Muscle layer of duodenum (tissue), 2 donors: Measurements from ENCODE around the gene TCF19.
"Not testable (repeated sequence)": the region's sequence is repeated elsewhere in the genome, so short reads cannot be mapped to it uniquely, and the experiment has no call there.

Source experiments
- H3K27ac ChIP-seq: one replicate; pipeline ENCODE4 v1.7.0; 2013; ENCODE audit warnings: mild to moderate bottlenecking, low read length
- H3K27me3 ChIP-seq: one replicate; pipeline ENCODE4 v1.7.0; 2013; ENCODE audit warnings: low read depth, mild to moderate bottlenecking, control low read depth, low read length
- H3K36me3 ChIP-seq, 2 donors: one replicate each; pipeline ENCODE4 v1.7.0; 2013; ENCODE audit warnings: low read length in 2 of 2, control low read depth in 1 of 2, mild to moderate bottlenecking in 1 of 2; ENCODE audit not compliant: insufficient read depth in 2 of 2, control insufficient read depth in 1 of 2
- H3K4me1 ChIP-seq, 2 donors: one replicate each; pipeline ENCODE4 v1.7.0; 2013; ENCODE audit warnings: low read length in 2 of 2, mild to moderate bottlenecking in 2 of 2, control low read depth in 1 of 2, moderate library complexity in 1 of 2; ENCODE audit not compliant: insufficient read depth in 2 of 2, control insufficient read depth in 1 of 2
- H3K4me3 ChIP-seq, 2 donors: one replicate each; pipeline ENCODE4 v1.7.0; 2013; ENCODE audit warnings: low read length in 2 of 2, low read depth in 1 of 2, mild to moderate bottlenecking in 1 of 2
- H3K9me3 ChIP-seq, 2 donors: one replicate each; pipeline ENCODE4 v1.7.0; 2013; ENCODE audit warnings: low read length in 2 of 2, control low read depth in 1 of 2, mild to moderate bottlenecking in 1 of 2; ENCODE audit not compliant: control insufficient read depth in 1 of 2
- donor health status: healthy.

Gene TCF19

GRCh38 chr6:31149827-31150447 lies 8.5 kb upstream of the TCF19 start:
- no peaks in the 10 kb centered on the region for H3K4me1 ChIP-seq
- no peak overlapping the region for H3K27ac ChIP-seq
- H3K27me3 ChIP-seq = no peaks in the 10 kb centered on the region
- peaks cover 9 to 35% of the 10 kb centered on the region in 2 donors for H3K36me3 ChIP-seq
- H3K4me3 ChIP-seq = no peak overlapping the region
- H3K9me3 ChIP-seq = no peaks in the 10 kb centered on the region

DNA sequence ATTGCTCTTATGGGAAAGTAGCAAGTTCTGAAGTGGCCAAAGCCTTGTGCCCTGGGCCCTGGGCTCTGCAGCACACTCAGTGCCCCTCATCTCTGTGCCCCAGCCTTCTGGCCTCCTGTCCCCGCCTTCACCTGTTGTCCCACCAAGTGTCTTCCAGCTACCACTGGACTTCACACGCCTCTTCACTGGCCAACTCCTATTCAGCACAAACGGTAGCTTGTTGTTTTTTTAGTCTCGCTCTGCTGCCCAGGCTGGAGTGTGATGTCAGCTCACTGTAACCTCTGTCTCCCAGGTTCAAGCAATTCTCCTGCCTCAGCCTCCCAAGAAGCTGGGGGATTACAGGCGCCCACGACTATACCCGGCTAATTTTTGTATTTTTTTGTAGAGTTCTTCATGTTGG lies 5.6 kb upstream of the TCF19 start:
- Histone ChIP-seq H3K4me1 (peaks cover 0 to 3% of the 10 kb centered on the region in 2 donors), H3K9me3 (no peaks in the 10 kb centered on the region), H3K27me3 (no peaks in the 10 kb centered on the region), H3K36me3 (peaks cover 9 to 21% of the 10 kb centered on the region in 2 donors), H3K27ac (no peak overlapping the region), H3K4me3 (no peak overlapping the region)

DNA sequence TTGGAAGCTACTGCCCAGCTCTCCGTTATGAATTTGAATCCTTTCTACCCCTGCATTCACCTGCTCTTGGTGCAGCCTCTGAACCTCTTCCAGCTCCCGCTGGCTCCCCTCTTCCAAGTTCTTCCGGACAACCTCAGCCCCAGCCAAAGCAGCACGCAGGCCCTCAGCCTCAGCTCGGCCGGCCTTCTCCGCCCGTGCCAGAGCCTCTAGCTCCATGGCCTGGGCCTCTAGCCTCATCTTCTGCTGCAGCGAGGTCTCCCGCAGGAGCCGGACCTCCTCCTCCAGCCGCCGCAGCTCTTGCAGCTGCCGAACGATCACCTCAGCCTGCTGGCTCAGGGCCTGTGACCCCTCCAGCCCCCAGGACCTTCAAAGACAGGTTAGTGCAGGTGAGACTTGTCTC lies 4.0 kb upstream of the TCF19 start:
- Histone ChIP-seq H3K4me3 (no peak overlapping the region), H3K9me3 (no peaks in the 10 kb centered on the region), H3K36me3 (peaks cover 9 to 17% of the 10 kb centered on the region in 2 donors), H3K27me3 (no peaks in the 10 kb centered on the region), H3K27ac (no peak overlapping the region), H3K4me1 (peaks cover 4 to 11% of the 10 kb centered on the region in 2 donors)

DNA sequence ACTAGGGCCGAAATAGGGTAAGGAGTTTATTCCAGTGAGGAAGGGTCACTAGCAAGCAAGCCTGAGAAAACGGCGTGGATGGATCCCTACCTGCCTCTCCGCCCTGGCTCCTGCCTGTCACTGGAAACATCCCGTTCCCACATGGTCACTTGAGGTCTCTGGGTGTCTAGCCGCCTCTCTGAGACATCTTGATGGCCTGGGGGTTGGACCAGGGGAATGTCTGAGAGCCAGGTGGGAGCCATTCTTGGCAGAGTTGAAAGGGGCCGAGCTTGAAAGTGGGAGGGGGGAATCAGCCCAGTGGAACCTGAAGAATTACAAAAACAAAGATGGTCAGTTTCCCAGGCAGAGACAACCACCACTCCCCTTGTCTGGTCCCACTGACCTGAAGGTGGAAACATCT lies 1.7 kb upstream of the TCF19 start:
- Histone ChIP-seq H3K4me1 (peaks cover 4 to 17% of the 10 kb centered on the region in 2 donors), H3K27ac (no peak overlapping the region), H3K36me3 (peaks cover 0 to 9% of the 10 kb centered on the region in 2 donors), H3K27me3 (no peaks in the 10 kb centered on the region), H3K9me3 (no peaks in the 10 kb centered on the region), H3K4me3 (no peak overlapping the region)

DNA sequence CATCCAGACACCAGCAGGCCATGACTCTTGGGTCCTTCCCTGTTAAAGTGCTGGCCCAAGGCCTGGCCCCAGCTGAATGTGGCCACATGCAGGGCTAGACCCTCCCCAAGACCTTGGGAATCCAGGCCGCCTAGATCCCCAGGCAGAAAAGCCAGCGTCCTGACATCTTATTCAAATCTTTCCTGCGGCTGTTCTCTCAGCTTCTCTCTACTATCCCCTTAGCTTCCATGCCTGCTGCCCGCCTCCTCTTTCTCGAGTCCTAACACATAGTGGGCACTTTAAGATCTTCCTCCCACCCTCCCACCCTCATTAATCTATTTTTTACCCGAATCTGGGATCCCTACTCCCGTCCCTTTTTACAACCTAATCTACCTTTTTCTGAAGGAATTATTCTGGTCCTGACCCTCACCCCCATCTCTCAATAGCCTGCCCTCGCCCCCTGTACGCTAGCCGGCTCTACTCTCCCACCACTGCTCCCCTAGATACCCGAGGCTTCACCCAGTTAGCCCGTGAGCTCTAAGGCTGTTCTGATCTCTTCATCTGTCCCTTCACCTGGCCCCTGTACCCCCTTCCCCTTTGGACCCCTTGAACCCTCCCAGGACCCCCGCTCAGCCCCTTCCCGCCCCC lies 763 bp upstream of the TCF19 start, which contains the start of gene CCHCR1:
CCHCR1 (minus strand) TSS at position 290 of the 627 bp plus-strand sequence; CDS start at position 88, 202 bp downstream.
- H3K9me3 ChIP-seq = no peaks in the 10 kb centered on the region
- peaks cover 4 to 17% of the 10 kb centered on the region in 2 donors for H3K4me1 ChIP-seq
- H3K4me3 ChIP-seq = peak within 1 kb of the TSS; percentile 78 to 83
- no peak within 1 kb of the TSS for H3K27ac ChIP-seq
- peaks cover 0 to 7% of the 10 kb centered on the region in 2 donors for H3K36me3 ChIP-seq
- no peaks in the 10 kb centered on the region for H3K27me3 ChIP-seq

GRCh38 chr6:31158863-31159855 lies 770 bp downstream of the TCF19 start:
- no peaks in the 10 kb centered on the region for H3K9me3 ChIP-seq
- peak overlapping the region; percentile 78 to 83 for H3K4me3 ChIP-seq
- peaks cover 4 to 17% of the 10 kb centered on the region in 2 donors for H3K4me1 ChIP-seq
- no peaks in the 10 kb centered on the region for H3K27me3 ChIP-seq
- H3K27ac ChIP-seq = no peak overlapping the region
- peaks cover 0 to 5% of the 10 kb centered on the region in 2 donors for H3K36me3 ChIP-seq

DNA sequence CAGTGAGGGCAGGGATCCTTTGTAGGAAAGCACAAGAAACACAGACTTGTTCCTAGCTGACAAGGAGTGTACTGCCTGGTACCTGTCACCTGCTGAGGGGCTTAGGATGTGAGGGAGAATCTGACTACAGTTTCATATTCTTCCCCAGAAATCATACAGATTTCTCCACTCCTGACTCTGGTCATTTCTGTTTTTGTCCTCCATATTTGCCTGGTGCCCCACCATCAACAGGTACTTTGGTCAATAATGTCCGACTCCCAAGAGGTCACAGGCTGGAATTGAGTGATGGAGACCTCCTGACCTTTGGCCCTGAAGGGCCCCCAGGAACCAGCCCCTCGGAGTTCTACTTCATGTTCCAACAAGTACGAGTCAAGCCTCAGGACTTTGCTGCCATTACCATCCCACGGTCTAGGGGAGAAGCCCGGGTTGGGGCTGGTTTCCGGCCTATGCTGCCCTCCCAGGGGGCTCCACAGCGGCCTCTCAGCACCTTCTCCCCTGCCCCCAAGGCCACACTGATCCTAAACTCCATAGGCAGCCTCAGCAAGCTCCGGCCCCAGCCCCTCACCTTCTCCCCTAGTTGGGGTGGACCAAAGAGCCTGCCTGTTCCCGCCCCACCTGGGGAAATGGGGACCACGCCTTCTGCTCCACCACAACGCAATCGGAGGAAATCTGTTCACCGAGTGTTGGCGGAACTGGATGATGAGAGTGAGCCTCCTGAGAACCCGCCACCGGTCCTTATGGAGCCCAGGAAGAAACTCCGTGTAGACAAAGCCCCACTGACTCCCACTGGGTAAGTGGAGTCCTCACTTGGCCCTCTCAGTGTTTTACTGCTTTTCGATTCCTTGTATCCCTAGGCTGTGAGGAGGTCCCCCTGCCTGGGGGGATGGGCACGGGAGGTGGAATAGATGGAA lies 3.1 kb downstream of the TCF19 start:
- H3K9me3 ChIP-seq = no peaks in the 10 kb centered on the region
- no peaks in the 10 kb centered on the region for H3K36me3 ChIP-seq
- no peaks in the 10 kb centered on the region for H3K27me3 ChIP-seq
- H3K27ac ChIP-seq = no peak overlapping the region
- peaks cover 4 to 17% of the 10 kb centered on the region in 2 donors for H3K4me1 ChIP-seq
- no peak overlapping the region for H3K4me3 ChIP-seq

- Histone ChIP-seq H3K9me3 (no peaks in the 10 kb centered on the region), H3K27me3 (no peaks in the 10 kb centered on the region), H3K4me3 (no peak overlapping the region), H3K27ac (no peak overlapping the region), H3K4me1 (peaks cover 4 to 14% of the 10 kb centered on the region in 2 donors), H3K36me3 (no peaks in the 10 kb centered on the region)
These were observed 4.2 kb downstream of the TCF19 start for GRCh38 chr6:31162463-31163165.

DNA sequence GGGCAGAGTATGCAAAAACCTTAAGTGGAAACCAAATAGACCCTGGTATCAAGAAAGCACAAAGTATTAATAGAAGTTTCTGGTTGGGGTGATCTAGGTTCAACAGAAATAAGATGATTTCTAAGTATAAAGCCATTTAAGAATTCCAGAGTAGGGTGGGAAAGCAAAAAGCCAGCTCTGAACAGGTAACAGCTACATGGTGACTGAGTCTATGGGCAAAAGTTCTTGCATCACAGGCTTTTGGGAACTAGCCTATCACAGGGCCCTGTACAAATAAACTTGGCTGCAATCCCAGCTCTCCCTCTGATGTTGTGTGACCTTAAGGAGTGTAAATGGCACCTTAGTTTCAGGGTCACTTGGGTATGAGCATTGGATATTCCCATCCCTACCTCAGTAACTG lies 5.5 kb downstream of the TCF19 start:
- Histone ChIP-seq H3K9me3 (no peaks in the 10 kb centered on the region), H3K27me3 (no peaks in the 10 kb centered on the region), H3K36me3 (no peaks in the 10 kb centered on the region), H3K4me1 (peaks cover 4 to 11% of the 10 kb centered on the region in 2 donors), H3K4me3 (no peak overlapping the region), H3K27ac (no peak overlapping the region)

DNA sequence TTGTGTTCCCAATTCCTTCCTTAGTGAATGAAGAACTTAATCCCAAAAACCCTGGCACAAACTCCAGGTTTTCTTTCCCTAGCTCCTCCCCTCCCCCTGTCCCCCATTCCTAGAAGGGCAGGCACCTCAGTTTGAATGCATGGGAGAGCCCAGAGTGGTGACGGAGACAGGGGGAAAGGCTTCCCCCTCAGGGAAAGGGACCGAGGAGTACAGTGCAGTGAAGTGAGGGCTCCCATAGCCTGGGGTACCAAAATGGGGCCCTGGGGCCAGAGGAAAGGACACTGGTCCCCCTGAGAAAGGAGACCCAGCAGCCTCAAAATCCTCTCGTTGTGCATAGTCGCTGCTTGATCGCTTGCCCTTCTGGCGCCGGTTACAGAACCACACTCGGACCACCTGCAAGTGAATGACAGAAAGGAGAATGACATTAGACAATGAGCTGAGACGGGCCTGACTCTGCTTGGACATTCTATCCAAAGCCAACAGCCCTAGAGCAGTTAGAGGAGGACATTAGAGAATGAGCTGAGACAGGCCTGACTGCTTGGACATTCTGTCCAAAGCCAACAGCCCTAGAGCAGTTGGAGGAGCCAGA lies 6.2 kb downstream of the TCF19 start:
- not testable (repeated sequence) for H3K27ac ChIP-seq

More for the DNA sequence above, 6.2 kb downstream of the TCF19 start:
- not testable (repeated sequence) for H3K27me3 ChIP-seq, H3K4me3 ChIP-seq, H3K9me3 ChIP-seq, H3K4me1 ChIP-seq, H3K36me3 ChIP-seq
